ENCODE measurements around the gene GPR37L1. TPM values are rescaled to one million over a fixed set of nuclear protein-coding genes. Genes with fewer than 3 reads are reported as not detected.

GPR37L1 gene
- total RNA-seq, 8 experiments from 2014 or later = 0.27 to 9.8 (median 0.64) TPM

GRCh38 chr1:202150602-202151001 is 27.9 kb downstream of the GPR37L1 start:
- 50 to 96% (median 89%) methylated on average over 2 to 8 of the region's 8 CpGs; no CpG with 5 or more reads in 3 of the 10 experiments for WGBS, 10 experiments
- in situ Hi-C loops (cut with MboI; ENCODE audit: low pct_unique_long_range_greater_than_20kb in 2 of 9, low sequenced_read_pairs in 9 of 9, unreplicated experiment in 9 of 9) = no loop called here
- no peak for ATAC-seq (replicated peaks in 6 of 8)
- no peak overlapping the region for H3K27ac ChIP-seq
- no peak overlapping the region for H3K4me3 ChIP-seq
- H3K4me1 ChIP-seq (replicated peaks in 1 of 2) = no peaks in the 10 kb centered on the region

- WGBS, 10 experiments = 33 to 84% (median 58%) methylated on average over 1 to 2 of the region's 2 CpGs; no CpG with 5 or more reads in 2 of the 10 experiments
- Histone ChIP-seq H3K27ac (no peak overlapping the region), H3K4me3 (no peak overlapping the region), H3K4me1 (replicated peaks in 1 of 2) (no peaks in the 10 kb centered on the region)
- in situ Hi-C loops (cut with MboI; ENCODE audit: low pct_unique_long_range_greater_than_20kb in 2 of 9, low sequenced_read_pairs in 9 of 9, unreplicated experiment in 9 of 9) = no loop called here
- ATAC-seq (replicated peaks in 6 of 8) = no peak
Measured at GRCh38 chr1:202151045-202151444, 28.3 kb downstream of the GPR37L1 start.

- in situ Hi-C loops (cut with MboI; ENCODE audit: low pct_unique_long_range_greater_than_20kb in 2 of 9, low sequenced_read_pairs in 9 of 9, unreplicated experiment in 9 of 9) = no loop called here
- peak in 2 of 8 experiments; percentile 7 to 14 for ATAC-seq (replicated peaks in 6 of 8)
- WGBS, 10 experiments = 83 to 100% (median 97%) methylated on average over 1 to 5 of the region's 10 CpGs; no CpG with 5 or more reads in 4 of the 10 experiments
Measured at GRCh38 chr1:202152399-202152798, 29.7 kb downstream of the GPR37L1 start.

DNA sequence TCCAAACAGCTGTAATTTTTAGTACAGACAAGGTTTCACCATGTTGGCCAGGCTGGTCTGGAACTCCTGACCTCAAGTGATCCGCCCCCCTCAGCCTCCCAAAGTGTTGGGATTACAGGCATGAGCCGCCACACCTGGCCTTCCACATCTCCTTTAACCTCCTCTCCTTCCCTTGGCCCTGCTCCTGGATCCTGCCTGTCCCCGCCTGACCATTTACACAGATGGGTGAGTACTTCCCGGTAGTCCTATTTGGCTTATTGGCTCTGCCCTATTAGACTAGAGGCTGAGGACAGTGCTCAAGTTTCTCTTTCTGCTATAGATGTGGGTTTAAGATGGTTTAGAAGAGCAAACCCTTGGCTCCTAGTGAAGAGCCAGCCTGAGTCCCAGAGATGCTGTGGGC is 30.6 kb downstream of the GPR37L1 start:
- no peak for ATAC-seq (replicated peaks in 6 of 8)
- Histone ChIP-seq H3K4me3 (no peak overlapping the region), H3K27ac (no peak overlapping the region), H3K4me1 (replicated peaks in 1 of 2) (no peaks in the 10 kb centered on the region)
- in situ Hi-C loops (cut with MboI; ENCODE audit: low pct_unique_long_range_greater_than_20kb in 2 of 9, low sequenced_read_pairs in 9 of 9, unreplicated experiment in 9 of 9) = no loop called here
- 43 to 96% (median 80%) methylated on average over 1 to 4 of the region's 4 CpGs; no CpG with 5 or more reads in 4 of the 10 experiments for WGBS, 10 experiments

More at GRCh38 chr1:202152399-202152798, 29.7 kb downstream of the GPR37L1 start:
- Histone ChIP-seq H3K27ac (no peak overlapping the region), H3K4me3 (no peak overlapping the region), H3K4me1 (replicated peaks in 1 of 2) (no peaks in the 10 kb centered on the region)

DNA sequence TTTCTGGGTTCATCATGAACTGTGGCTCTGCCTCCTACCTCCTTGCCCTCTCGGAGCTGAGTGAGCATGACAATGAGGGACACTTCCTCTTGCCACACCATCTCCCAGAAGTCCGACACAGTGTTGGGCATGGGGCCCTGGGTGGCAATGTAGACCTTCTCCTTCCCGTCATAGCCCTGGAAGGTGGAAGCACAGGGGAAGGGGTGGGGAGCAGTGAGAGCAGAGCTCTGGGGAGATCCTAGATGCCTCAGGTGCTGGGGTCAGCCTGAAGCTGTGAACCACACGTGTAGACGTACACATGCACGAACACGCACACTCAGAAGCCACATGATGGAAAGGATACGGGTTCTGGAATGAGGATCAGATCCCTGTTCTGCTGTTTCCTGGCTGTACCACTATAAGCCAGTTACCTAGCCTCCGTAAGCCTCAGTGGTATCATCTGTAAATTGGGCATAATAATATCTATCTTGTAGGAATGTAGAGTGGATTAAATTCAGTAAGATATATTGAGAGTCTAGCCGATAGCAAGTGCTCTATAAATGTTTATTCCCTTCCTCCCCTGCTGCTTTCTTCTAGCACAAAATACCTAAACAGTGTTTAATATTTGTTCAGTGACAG is 31.5 kb downstream of the GPR37L1 start:
- in situ Hi-C loops (cut with MboI; ENCODE audit: low pct_unique_long_range_greater_than_20kb in 2 of 9, low sequenced_read_pairs in 9 of 9, unreplicated experiment in 9 of 9) = no loop called here
- WGBS, 10 experiments = 63 to 100% (median 89%) methylated on average over 1 to 8 of the region's 10 CpGs; no CpG with 5 or more reads in 1 of the 10 experiments
- Histone ChIP-seq H3K4me3 (no peak overlapping the region), H3K27ac (no peak overlapping the region), H3K4me1 (replicated peaks in 1 of 2) (no peaks in the 10 kb centered on the region)
- ATAC-seq (replicated peaks in 6 of 8) = no peak

GRCh38 chr1:202154766-202155477 is 32.2 kb downstream of the GPR37L1 start:
- in situ Hi-C loops (cut with MboI; ENCODE audit: low pct_unique_long_range_greater_than_20kb in 2 of 9, low sequenced_read_pairs in 9 of 9, unreplicated experiment in 9 of 9) = no loop called here
- Histone ChIP-seq H3K4me3 (no peak overlapping the region), H3K27ac (no peak overlapping the region), H3K4me1 (replicated peaks in 1 of 2) (no peaks in the 10 kb centered on the region)
- WGBS, 10 experiments = 14 to 47% (median 37%) methylated on average over 1 to 11 of the region's 11 CpGs; no CpG with 5 or more reads in 1 of the 10 experiments
- ATAC-seq (replicated peaks in 6 of 8) = peak; percentile 60 to 97 (median 74)

GRCh38 chr1:202155478-202156021 is 32.8 kb downstream of the GPR37L1 start:
- in situ Hi-C loops (cut with MboI; ENCODE audit: low pct_unique_long_range_greater_than_20kb in 2 of 9, low sequenced_read_pairs in 9 of 9, unreplicated experiment in 9 of 9) = no loop called here
- no peaks in the 10 kb centered on the region for H3K4me1 ChIP-seq (replicated peaks in 1 of 2)
- 13 to 78% (median 60%) methylated on average over 1 to 6 of the region's 8 CpGs; no CpG with 5 or more reads in 2 of the 10 experiments for WGBS, 10 experiments
- peak in 4 of 8 experiments; percentile 30 to 43 (median 36) for ATAC-seq (replicated peaks in 6 of 8)
- H3K27ac ChIP-seq = no peak overlapping the region
- no peak overlapping the region for H3K4me3 ChIP-seq

GRCh38 chr1:202156590-202156989 is 33.9 kb downstream of the GPR37L1 start:
- Histone ChIP-seq H3K4me3 (no peak overlapping the region), H3K27ac (no peak overlapping the region), H3K4me1 (replicated peaks in 1 of 2) (peaks cover 0 to 1% of the 10 kb centered on the region in 2 donors)
- in situ Hi-C loops (cut with MboI; ENCODE audit: low pct_unique_long_range_greater_than_20kb in 2 of 9, low sequenced_read_pairs in 9 of 9, unreplicated experiment in 9 of 9) = no loop called here
- WGBS, 10 experiments = 44 to 70% (median 63%) methylated on average over 2 to 6 of the region's 8 CpGs; no CpG with 5 or more reads in 6 of the 10 experiments
- ATAC-seq (replicated peaks in 6 of 8) = no peak

DNA sequence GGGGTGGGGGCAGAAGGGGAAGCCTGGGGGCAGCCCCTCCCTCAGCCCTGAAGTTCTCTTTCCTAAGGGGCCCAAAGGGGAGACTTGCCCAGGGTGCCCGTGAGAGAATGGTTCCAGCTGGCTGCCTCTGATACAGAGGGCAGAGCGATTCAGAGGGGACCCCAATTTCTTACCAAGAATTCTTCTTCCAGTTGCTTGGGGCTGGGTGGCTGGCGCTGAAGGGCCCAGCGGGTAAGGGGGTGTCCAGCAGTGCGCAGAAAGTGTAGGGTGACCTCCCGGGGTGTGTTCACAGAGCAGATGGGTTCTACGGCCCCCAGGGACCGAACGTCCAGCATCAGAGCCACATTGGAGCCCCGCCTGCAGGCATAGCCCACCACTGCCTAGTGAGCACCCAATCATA is 35.2 kb downstream of the GPR37L1 start:
- in situ Hi-C loops (cut with MboI; ENCODE audit: low pct_unique_long_range_greater_than_20kb in 2 of 9, low sequenced_read_pairs in 9 of 9, unreplicated experiment in 9 of 9) = no loop called here

GRCh38 chr1:202158810-202159533 is 36.3 kb downstream of the GPR37L1 start:
- H3K27ac ChIP-seq = no peak overlapping the region
- no peak overlapping the region for H3K4me3 ChIP-seq
- WGBS, 10 experiments = 74 to 100% (median 83%) methylated on average over 1 to 8 of the region's 10 CpGs; no CpG with 5 or more reads in 1 of the 10 experiments
- no peak for ATAC-seq (replicated peaks in 6 of 8)
- in situ Hi-C loops (cut with MboI; ENCODE audit: low pct_unique_long_range_greater_than_20kb in 2 of 9, low sequenced_read_pairs in 9 of 9, unreplicated experiment in 9 of 9) = no loop called here
- peaks cover 3 to 15% of the 10 kb centered on the region in 2 donors for H3K4me1 ChIP-seq (replicated peaks in 1 of 2)

More for the DNA sequence above, 35.2 kb downstream of the GPR37L1 start:
- Histone ChIP-seq H3K4me1 (replicated peaks in 1 of 2) (peaks cover 3 to 9% of the 10 kb centered on the region in 2 donors), H3K27ac (no peak overlapping the region), H3K4me3 (no peak overlapping the region)
- no peak for ATAC-seq (replicated peaks in 6 of 8)
- 53 to 100% (median 87%) methylated on average over 1 to 10 of the region's 10 CpGs; no CpG with 5 or more reads in 5 of the 10 experiments for WGBS, 10 experiments

GRCh38 chr1:202159534-202160371 is 37.0 kb downstream of the GPR37L1 start:
- no peak for ATAC-seq (replicated peaks in 6 of 8)
- in situ Hi-C loops (cut with MboI; ENCODE audit: low pct_unique_long_range_greater_than_20kb in 2 of 9, low sequenced_read_pairs in 9 of 9, unreplicated experiment in 9 of 9) = no loop called here
- Histone ChIP-seq H3K4me1 (replicated peaks in 1 of 2) (peaks cover 3 to 15% of the 10 kb centered on the region in 2 donors), H3K4me3 (no peak overlapping the region), H3K27ac (no peak overlapping the region)
- WGBS, 10 experiments = 52 to 100% (median 88%) methylated on average over 1 to 8 of the region's 16 CpGs; no CpG with 5 or more reads in 1 of the 10 experiments

GRCh38 chr1:202160377-202160940 is 37.7 kb downstream of the GPR37L1 start, which contains the start of gene PTPN7:
Gene PTPN7 (minus strand): TSS chr1:202160602. CDS start chr1:202159402, 1,200 bp downstream.
- in situ Hi-C loops (cut with MboI; ENCODE audit: low pct_unique_long_range_greater_than_20kb in 2 of 9, low sequenced_read_pairs in 9 of 9, unreplicated experiment in 9 of 9) = no loop called here

More at GRCh38 chr1:202160377-202160940, 37.7 kb downstream of the GPR37L1 start, which contains the start of gene PTPN7:
- no peak within 1 kb of the TSS for H3K4me3 ChIP-seq
- H3K27ac ChIP-seq = no peak within 1 kb of the TSS
- WGBS, 10 experiments = 40 to 90% (median 71%) methylated on average over 2 to 5 of the region's 17 CpGs; no CpG with 5 or more reads in 6 of the 10 experiments
- ATAC-seq (replicated peaks in 6 of 8) = no peak
- H3K4me1 ChIP-seq (replicated peaks in 1 of 2) = peaks cover 3 to 15% of the 10 kb centered on the region in 2 donors

All from motor neuron (in vitro differentiated cells).